IMR-90 (cell line): ENCODE data around the gene PIR. TPM values are rescaled to one million over a fixed set of nuclear protein-coding genes. Genes with fewer than 3 reads are reported as not detected.

Source experiments
- ATAC-seq: fragments of 200-7000 bp; cut with Tn5 transposase; 2 replicates; pipeline ENCODE4 v1.9.1; 2020; ENCODE audit warnings: low read depth, mild to moderate bottlenecking, moderate library complexity
- BruUV-seq: library from RNA; stranded (reverse); fragments of 400-500 nt; replicated peaks from 2 replicates; lab custom pipeline; 2021; lab: Mats Ljungman, UMichigan
- CTCF ChIA-PET: fragments of 300-600 bp; formaldehyde crosslinking; extraction: SDS; loops from one replicate; lab custom pipeline; 2021; ENCODE audit warnings: antibody characterized with exemption; lab: Yijun Ruan, JAX
- POLR2A ChIA-PET: fragments of 300-600 bp; sonication (Branson Sonifier 250); formaldehyde crosslinking; loops from one replicate; lab custom pipeline; 2022; ENCODE audit warnings: antibody characterized with exemption; ENCODE audit not compliant: unreplicated experiment; lab: Charles Lee
- DNase-seq: peaks from one replicate; pipeline ENCODE4 v3.0.0; 2013
- H2AFZ ChIP-seq: replicated peaks from 2 replicates; pipeline ENCODE3; 2013; ENCODE audit warnings: low read length, mild to moderate bottlenecking; ENCODE audit not compliant: poor library complexity
- H2AK5ac ChIP-seq: 2 replicates; pipeline ENCODE4 v1.6.1; 2013; ENCODE audit warnings: low read depth, low read length, inconsistent platforms
- H2AK9ac ChIP-seq: replicated peaks from 2 replicates; pipeline ENCODE3; 2013; ENCODE audit warnings: mild to moderate bottlenecking, low read depth, low read length, moderate library complexity; ENCODE audit not compliant: poor library complexity
- H2BK120ac ChIP-seq: 2 replicates; pipeline ENCODE4 v1.6.1; 2013; ENCODE audit warnings: low read depth, low read length, inconsistent platforms
- H2BK15ac ChIP-seq: 3 replicates; pipeline ENCODE4 v1.6.1; 2013; ENCODE audit warnings: low read depth, low read length, inconsistent platforms
- H2BK20ac ChIP-seq: 2 replicates; pipeline ENCODE4 v1.6.1; 2013; ENCODE audit warnings: low read depth, mild to moderate bottlenecking, inconsistent platforms, low read length, moderate library complexity
- H2BK5ac ChIP-seq: 2 replicates; pipeline ENCODE4 v1.6.1; 2013; ENCODE audit warnings: mild to moderate bottlenecking, low read depth, low read length, inconsistent platforms; ENCODE audit not compliant: poor library complexity, severe bottlenecking
- H3K14ac ChIP-seq: replicated peaks from 2 replicates; pipeline ENCODE4 v1.6.1; 2013; ENCODE audit warnings: low read depth, low read length, inconsistent platforms
- H3K18ac ChIP-seq: 2 replicates; pipeline ENCODE4 v1.6.1; 2013; ENCODE audit warnings: low read depth, low read length, control low read depth
- H3K23ac ChIP-seq: 2 replicates; pipeline ENCODE4 v1.6.1; 2013; ENCODE audit warnings: low read depth, low read length, inconsistent platforms
- H3K27ac ChIP-seq: 2 replicates; pipeline ENCODE4 v1.5.1; 2013; ENCODE audit warnings: mild to moderate bottlenecking, control low read depth, low read length; ENCODE audit not compliant: insufficient read depth
- H3K27me3 ChIP-seq: 2 replicates; pipeline ENCODE4 v1.6.1; 2013; ENCODE audit warnings: low read length; ENCODE audit not compliant: control insufficient read depth, insufficient read depth
- H3K36me3 ChIP-seq: 2 replicates; pipeline ENCODE4 v1.6.1; 2013; ENCODE audit warnings: low read length, mixed read lengths; ENCODE audit not compliant: control insufficient read depth, insufficient read depth
- H3K4ac ChIP-seq: 2 replicates; pipeline ENCODE4 v1.6.1; 2013; ENCODE audit warnings: low read depth, low read length, inconsistent platforms
- H3K4me1 ChIP-seq: 2 replicates; pipeline ENCODE4 v1.6.1; 2013; ENCODE audit warnings: low read length, mixed read lengths; ENCODE audit not compliant: control insufficient read depth, insufficient read depth
- H3K4me2 ChIP-seq: 2 replicates; pipeline ENCODE4 v1.6.1; 2013; ENCODE audit warnings: low read depth, mild to moderate bottlenecking, control low read depth, low read length, moderate library complexity
- H3K4me3 ChIP-seq: 2 replicates; pipeline ENCODE4 v1.5.1; 2013; ENCODE audit warnings: low read depth, mild to moderate bottlenecking, control low read depth, low read length, moderate library complexity; ENCODE audit not compliant: insufficient read depth
- H3K56ac ChIP-seq: 2 replicates; pipeline ENCODE4 v1.6.1; 2013; ENCODE audit warnings: low read length, inconsistent platforms; ENCODE audit not compliant: insufficient read depth; ENCODE audit errors: extremely low read depth
- H3K79me1 ChIP-seq, 2 experiments: 2 replicates each; pipeline ENCODE4 v1.6.1; 2013; ENCODE audit warnings: low read length in 2 of 2, inconsistent platforms in 1 of 2, low read depth in 1 of 2
- H3K9ac ChIP-seq: 2 replicates; pipeline ENCODE4 v1.6.1; 2013; ENCODE audit warnings: low read depth, low read length, control low read depth
- H3K9me1 ChIP-seq: 2 replicates; pipeline ENCODE4 v1.6.1; 2013; ENCODE audit warnings: low read length, inconsistent platforms; ENCODE audit not compliant: insufficient read depth
- H3K9me3 ChIP-seq: 2 replicates; pipeline ENCODE4 v1.6.1; 2013; ENCODE audit warnings: low read length; ENCODE audit not compliant: control insufficient read depth, insufficient read depth
- H4K20me1 ChIP-seq: 2 replicates; pipeline ENCODE4 v1.6.1; 2013; ENCODE audit warnings: low read length, inconsistent platforms; ENCODE audit not compliant: insufficient read depth
- H4K5ac ChIP-seq: 2 replicates; pipeline ENCODE4 v1.6.1; 2013; ENCODE audit warnings: mild to moderate bottlenecking, low read depth, low read length, control low read depth
- H4K8ac ChIP-seq, 2 experiments: 2 replicates each; pipeline ENCODE4 v1.6.1; 2013; ENCODE audit warnings: low read depth in 2 of 2, low read length in 2 of 2, control low read depth in 1 of 2, inconsistent platforms in 1 of 2
- H4K91ac ChIP-seq: 2 replicates; pipeline ENCODE4 v1.6.1; 2013; ENCODE audit warnings: low read depth, low read length, inconsistent platforms; ENCODE audit not compliant: insufficient read depth
- CHD1 ChIP-seq: IDR thresholded peaks from 2 replicates; pipeline ENCODE4 v1.6.1; 2012; ENCODE audit warnings: low read depth, low read length, improper control_type of control experiment
- ELK1 ChIP-seq: fragments of 150-350 bp; IDR thresholded peaks from 2 replicates; pipeline ENCODE4 v1.6.1; 2016; ENCODE audit warnings: low read depth, mild to moderate bottlenecking, low read length, moderate library complexity, borderline replicate concordance
- FOS ChIP-seq: fragments of 150-350 bp; IDR thresholded peaks from 2 replicates; pipeline ENCODE4 v1.6.1; 2016; ENCODE audit warnings: low read depth, low read length
- MAFK ChIP-seq: IDR thresholded peaks from 2 replicates; pipeline ENCODE4 v1.6.1; 2012; ENCODE audit warnings: low read depth, low read length, improper control_type of control experiment
- NFE2L2 ChIP-seq: fragments of 150-350 bp; IDR thresholded peaks from 2 replicates; pipeline ENCODE4 v1.6.1; 2016; ENCODE audit warnings: low read depth, mild to moderate bottlenecking, low read length
- RAD21 ChIP-seq: IDR thresholded peaks from 2 replicates; pipeline ENCODE4 v1.6.1; 2012; ENCODE audit warnings: low read length, improper control_type of control experiment
- RCOR1 ChIP-seq: IDR thresholded peaks from 2 replicates; pipeline ENCODE4 v1.6.1; 2012; ENCODE audit warnings: mild to moderate bottlenecking, low read length, improper control_type of control experiment; ENCODE audit not compliant: insufficient replicate concordance
- WGBS, 2 experiments: methylation state at CpG; one replicate each; pipeline versions ENCODE4 v1.1.5 to v1.1.7; 2013; ENCODE audit warnings: missing lambda C conversion rate in 2 of 2; ENCODE audit not compliant: insufficient read length in 1 of 2; ENCODE audit errors: extremely low coverage in 2 of 2; 5-methylcytosine and 5-hydroxymethylcytosine counted together
- dilution Hi-C: fragments of 300-500 bp; cut with HindIII; formaldehyde crosslinking; loops from one replicate; pipeline ENCODE4 v1.14.3; 2018; ENCODE audit warnings: low sequenced_read_pairs; ENCODE audit not compliant: unreplicated experiment
- in situ Hi-C: fragments of 300-500 bp; cut with MboI; formaldehyde crosslinking; loops from 3 replicates; pipeline ENCODE4 v1.14.3; 2019; ENCODE audit warnings: low sequenced_read_pairs, inconsistent platforms, mixed read lengths
- intact Hi-C: fragments of 100-400 bp; cut with micrococcal nuclease; formaldehyde crosslinking; loops from 2 replicates; pipeline ENCODE4 v1.10.0; 2022
- polyA plus RNA-seq, 3 experiments: library from polyadenylated mRNA; depleted of rRNA; stranded (reverse); fragments of >200 nt; gene quantifications; 2 replicates each; pipeline ENCODE4 v1.2.3, GENCODE V29; 2012; ENCODE audit warnings: low replicate concordance in 1 of 3
- total RNA-seq: library from RNA; depleted of rRNA; stranded (reverse); fragments of >200 nt; gene quantifications from 2 replicates; pipeline ENCODE4 v1.2.3, GENCODE V29; 2012

Gene PIR
- total and polyA plus RNA-seq, 2 of the 4 experiments (the other 2 are of a cell fraction): 5.7 to 8.7 TPM

GRCh38 chrX:15493118-15493962 is at the start of gene PIR (continued):
- peak; percentile 64 for TF ChIP-seq MAFK

- in situ Hi-C loops: no loop called here
- no peak overlapping the region for H3K18ac ChIP-seq
- no peak overlapping the region for H2AK9ac ChIP-seq
- H3K9me1 ChIP-seq: no peaks in the 10 kb centered on the region
- H4K5ac ChIP-seq: no peak overlapping the region
- no peak for DNase-seq
- H3K4me2 ChIP-seq: no peak overlapping the region
- H3K23ac ChIP-seq: no peak overlapping the region
- POLR2A ChIA-PET: no interaction called here
- no peak overlapping the region for H4K91ac ChIP-seq
- BruUV-seq: no TSS peak
- no peaks in the 10 kb centered on the region for H3K9me3 ChIP-seq
- H3K79me1 ChIP-seq: no peaks in the 10 kb centered on the region
- H3K14ac ChIP-seq: no peak overlapping the region
- no peak overlapping the region for H2BK120ac ChIP-seq
- H2AK5ac ChIP-seq: no peak overlapping the region
- dilution Hi-C loops: no loop called here
- H3K4me3 ChIP-seq: no peak overlapping the region
- H2BK5ac ChIP-seq: no peak overlapping the region
- no peak overlapping the region for H2BK20ac ChIP-seq
- no peak overlapping the region for H2BK15ac ChIP-seq
- no peak overlapping the region for H3K4ac ChIP-seq
- no peak overlapping the region for H3K56ac ChIP-seq
- H4K20me1 ChIP-seq: no peaks in the 10 kb centered on the region
- no peak for ATAC-seq
- TF ChIP-seq ELK1 (no peak), RCOR1 (no peak), RAD21 (no peak), FOS (no peak), NFE2L2 (no peak), CHD1 (no peak)
- intact Hi-C loops: no loop called here
- H3K9ac ChIP-seq: no peak overlapping the region
- peak overlapping the region; percentile 4 for H2AFZ ChIP-seq
- WGBS, 2 experiments: no CpG with 5 or more reads among the region's 6 CpGs
- no peak overlapping the region for H3K27ac ChIP-seq
- CTCF ChIA-PET: interaction anchor here (0.6 kb wide), 1 partner anchor 681 kb away, joined by 3 read pairs; no protein-coding TSS in a partner anchor
- H4K8ac ChIP-seq: no peak overlapping the region
- H3K27me3 ChIP-seq: peaks cover 3% of the 10 kb centered on the region; the same call in 1 of the 2 replicates
- H3K4me1 ChIP-seq: no peaks in the 10 kb centered on the region
- no peaks in the 10 kb centered on the region for H3K36me3 ChIP-seq
These were observed 37.2 kb upstream of the PIR start for GRCh38 chrX:15530318-15530717.
